HEK293T (cell line): ENCODE data around the gene SEL1L3.

ENCODE experiments used
- BHLHE40 ChIP-seq: fragments of 450-650 bp; IDR thresholded peaks from 2 replicates; pipeline ENCODE4 v1.6.1; 2016; ENCODE audit warnings: mild to moderate bottlenecking, moderate library complexity, borderline replicate concordance
- FOXA1 ChIP-seq: fragments of 450-650 bp; IDR thresholded peaks from 2 replicates; pipeline ENCODE4 v1.6.1; 2016; ENCODE audit warnings: mild to moderate bottlenecking
- FOXM1 ChIP-seq: fragments of 450-650 bp; IDR thresholded peaks from 2 replicates; pipeline ENCODE4 v1.6.1; 2017; ENCODE audit warnings: mild to moderate bottlenecking, borderline replicate concordance
- NFRKB ChIP-seq: fragments of 450-650 bp; IDR thresholded peaks from 2 replicates; pipeline ENCODE4 v1.6.1; 2016; ENCODE audit warnings: mild to moderate bottlenecking, moderate library complexity
- SP1 ChIP-seq: fragments of 450-650 bp; IDR thresholded peaks from 2 replicates; pipeline ENCODE4 v1.6.1; 2017
- TARDBP ChIP-seq: fragments of 450-650 bp; IDR thresholded peaks from 2 replicates; pipeline ENCODE4 v1.6.1; 2016
- ZNF384 ChIP-seq: fragments of 450-650 bp; IDR thresholded peaks from 2 replicates; pipeline ENCODE4 v1.6.1; 2016

DNA sequence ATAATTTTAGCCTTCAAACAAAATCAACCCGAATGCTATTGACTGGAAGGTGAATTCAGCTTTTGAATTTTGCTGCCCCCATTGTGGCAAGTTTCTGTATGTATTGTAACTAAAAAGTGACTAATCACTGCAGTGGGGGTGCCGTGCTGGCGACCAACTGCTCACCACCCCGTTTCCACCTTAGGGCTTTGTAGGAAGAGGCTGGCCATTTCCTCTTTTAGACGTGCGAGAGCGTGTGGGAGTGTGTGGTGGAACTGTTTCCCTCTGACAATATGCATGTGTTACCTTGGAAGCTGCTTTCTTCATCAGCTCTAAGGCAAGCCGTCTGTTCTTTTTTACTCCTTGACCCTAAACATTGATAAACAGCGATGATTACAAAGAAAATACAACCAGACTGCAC is 78.8 kb downstream of the SEL1L3 start:
- TF ChIP-seq FOXM1 (no peak), SP1 (no peak), TARDBP (no peak), NFRKB (no peak), FOXA1 (no peak), ZNF384 (no peak), BHLHE40 (no peak)
